Neural cell (in vitro differentiated cells): ENCODE measurements around the gene GPSM1.

ENCODE experiments used
- EP300 ChIP-seq: fragments of 450-650 bp; conservative IDR thresholded peaks from 2 replicates; pipeline ENCODE4 v1.6.1; 2014; ENCODE audit warnings: antibody characterized with exemption, mild to moderate bottlenecking, moderate library complexity; ENCODE audit not compliant: poor library complexity, severe bottlenecking
- EZH2 ChIP-seq: fragments of 200-600, 300-800 bp; shearing (Covaris generic), sonication (generic); IDR thresholded peaks from 2 replicates; pipeline ENCODE4 v1.6.1; 2014; ENCODE audit warnings: antibody characterized with exemption, low read length, borderline replicate concordance, mild to moderate bottlenecking; ENCODE audit not compliant: insufficient read depth, poor library complexity, severe bottlenecking
- MXI1 ChIP-seq: fragments of 450-650 bp; conservative IDR thresholded peaks from 2 replicates; pipeline ENCODE4 v1.6.1; 2014; ENCODE audit warnings: antibody characterized with exemption, mild to moderate bottlenecking; ENCODE audit not compliant: poor library complexity, severe bottlenecking
- POLR2AphosphoS5 ChIP-seq: IDR thresholded peaks from 2 replicates; pipeline ENCODE4 v1.6.1; 2012
- RAD21 ChIP-seq: fragments of 450-650 bp; conservative IDR thresholded peaks from 2 replicates; pipeline ENCODE4 v1.6.1; 2014; ENCODE audit warnings: antibody characterized with exemption, mild to moderate bottlenecking, moderate library complexity
- SMC3 ChIP-seq: fragments of 450-650 bp; conservative IDR thresholded peaks from 2 replicates; pipeline ENCODE4 v1.6.1; 2014; ENCODE audit warnings: antibody characterized with exemption, mild to moderate bottlenecking, moderate library complexity; ENCODE audit not compliant: poor library complexity
- TF ChIP-seq, protein P1 (sequence below): IDR thresholded peaks from 2 replicates; pipeline ENCODE4 v1.6.1; 2012; ENCODE audit warnings: borderline replicate concordance
- TF ChIP-seq, protein P2 (sequence below): fragments of 450-650 bp; IDR thresholded peaks from 2 replicates; pipeline ENCODE4 v1.5.1; 2014; ENCODE audit warnings: antibody characterized with exemption, mild to moderate bottlenecking, moderate library complexity; ENCODE audit not compliant: poor library complexity, severe bottlenecking

DNA sequence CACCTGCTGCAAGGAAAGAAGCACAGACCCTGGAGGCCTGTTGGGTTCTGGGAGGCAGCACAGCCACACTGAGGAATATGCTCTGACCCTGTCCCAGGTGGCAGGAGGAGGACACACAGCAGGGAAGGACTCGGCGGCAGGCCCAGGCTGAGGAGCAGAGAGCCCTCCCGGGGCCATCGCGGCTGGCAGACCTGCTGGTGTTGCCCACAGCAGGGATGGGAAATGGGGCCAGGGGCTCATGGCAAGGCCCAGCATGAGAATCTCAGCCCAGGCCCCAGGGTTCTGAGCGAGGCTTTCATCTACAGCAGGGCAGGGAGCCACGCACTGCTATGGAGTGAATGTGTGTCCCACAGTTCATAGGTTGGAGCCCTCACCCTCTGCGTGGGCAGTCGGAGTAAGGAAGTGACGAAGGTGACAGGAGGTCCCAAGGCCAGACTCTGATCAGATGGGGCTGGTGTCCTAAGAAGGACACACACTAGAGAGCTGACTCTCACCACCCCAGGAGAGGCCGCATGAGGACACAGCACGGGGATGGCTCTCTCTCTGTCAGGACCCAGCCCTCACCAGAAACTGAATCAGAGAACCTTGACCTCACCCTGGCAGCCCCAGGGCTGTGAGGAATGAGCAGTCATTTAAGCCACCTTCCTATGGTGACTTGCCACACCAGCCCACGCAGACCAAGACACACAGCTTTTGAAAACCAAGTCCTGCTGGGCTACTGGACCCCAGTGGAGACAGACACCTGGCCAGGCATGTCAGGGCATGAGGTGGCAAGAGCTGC, 10.3 kb upstream of the GPSM1 start:
- TF ChIP-seq POLR2AphosphoS5 (no peak), EP300 (no peak), RAD21 (no peak), EZH2 (no peak), MXI1 (no peak), SMC3 (no peak)
- TF ChIP-seq, protein P1, sequence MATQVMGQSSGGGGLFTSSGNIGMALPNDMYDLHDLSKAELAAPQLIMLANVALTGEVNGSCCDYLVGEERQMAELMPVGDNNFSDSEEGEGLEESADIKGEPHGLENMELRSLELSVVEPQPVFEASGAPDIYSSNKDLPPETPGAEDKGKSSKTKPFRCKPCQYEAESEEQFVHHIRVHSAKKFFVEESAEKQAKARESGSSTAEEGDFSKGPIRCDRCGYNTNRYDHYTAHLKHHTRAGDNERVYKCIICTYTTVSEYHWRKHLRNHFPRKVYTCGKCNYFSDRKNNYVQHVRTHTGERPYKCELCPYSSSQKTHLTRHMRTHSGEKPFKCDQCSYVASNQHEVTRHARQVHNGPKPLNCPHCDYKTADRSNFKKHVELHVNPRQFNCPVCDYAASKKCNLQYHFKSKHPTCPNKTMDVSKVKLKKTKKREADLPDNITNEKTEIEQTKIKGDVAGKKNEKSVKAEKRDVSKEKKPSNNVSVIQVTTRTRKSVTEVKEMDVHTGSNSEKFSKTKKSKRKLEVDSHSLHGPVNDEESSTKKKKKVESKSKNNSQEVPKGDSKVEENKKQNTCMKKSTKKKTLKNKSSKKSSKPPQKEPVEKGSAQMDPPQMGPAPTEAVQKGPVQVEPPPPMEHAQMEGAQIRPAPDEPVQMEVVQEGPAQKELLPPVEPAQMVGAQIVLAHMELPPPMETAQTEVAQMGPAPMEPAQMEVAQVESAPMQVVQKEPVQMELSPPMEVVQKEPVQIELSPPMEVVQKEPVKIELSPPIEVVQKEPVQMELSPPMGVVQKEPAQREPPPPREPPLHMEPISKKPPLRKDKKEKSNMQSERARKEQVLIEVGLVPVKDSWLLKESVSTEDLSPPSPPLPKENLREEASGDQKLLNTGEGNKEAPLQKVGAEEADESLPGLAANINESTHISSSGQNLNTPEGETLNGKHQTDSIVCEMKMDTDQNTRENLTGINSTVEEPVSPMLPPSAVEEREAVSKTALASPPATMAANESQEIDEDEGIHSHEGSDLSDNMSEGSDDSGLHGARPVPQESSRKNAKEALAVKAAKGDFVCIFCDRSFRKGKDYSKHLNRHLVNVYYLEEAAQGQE = no peak
- TF ChIP-seq, protein P2, sequence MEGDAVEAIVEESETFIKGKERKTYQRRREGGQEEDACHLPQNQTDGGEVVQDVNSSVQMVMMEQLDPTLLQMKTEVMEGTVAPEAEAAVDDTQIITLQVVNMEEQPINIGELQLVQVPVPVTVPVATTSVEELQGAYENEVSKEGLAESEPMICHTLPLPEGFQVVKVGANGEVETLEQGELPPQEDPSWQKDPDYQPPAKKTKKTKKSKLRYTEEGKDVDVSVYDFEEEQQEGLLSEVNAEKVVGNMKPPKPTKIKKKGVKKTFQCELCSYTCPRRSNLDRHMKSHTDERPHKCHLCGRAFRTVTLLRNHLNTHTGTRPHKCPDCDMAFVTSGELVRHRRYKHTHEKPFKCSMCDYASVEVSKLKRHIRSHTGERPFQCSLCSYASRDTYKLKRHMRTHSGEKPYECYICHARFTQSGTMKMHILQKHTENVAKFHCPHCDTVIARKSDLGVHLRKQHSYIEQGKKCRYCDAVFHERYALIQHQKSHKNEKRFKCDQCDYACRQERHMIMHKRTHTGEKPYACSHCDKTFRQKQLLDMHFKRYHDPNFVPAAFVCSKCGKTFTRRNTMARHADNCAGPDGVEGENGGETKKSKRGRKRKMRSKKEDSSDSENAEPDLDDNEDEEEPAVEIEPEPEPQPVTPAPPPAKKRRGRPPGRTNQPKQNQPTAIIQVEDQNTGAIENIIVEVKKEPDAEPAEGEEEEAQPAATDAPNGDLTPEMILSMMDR = no peak
